Endothelial cell of umbilical vein (primary cell): ENCODE results near the gene RAB42.

Experiments
- CTCF ChIP-seq, 2 donors: IDR thresholded peaks; 1 replicate in 1 of 2; 2 replicates in 1 of 2; pipeline ENCODE4 v1.5.1; 2011; ENCODE audit warnings: low read length in 2 of 2, mild to moderate bottlenecking in 2 of 2, moderate library complexity in 2 of 2, control low read depth in 1 of 2, inconsistent platforms in 1 of 2, low read depth in 1 of 2; ENCODE audit not compliant: insufficient read depth in 1 of 2; ENCODE audit errors: extremely low read depth in 1 of 2
- MYC ChIP-seq: IDR thresholded peaks from one replicate; pipeline ENCODE4 v1.6.1; 2011; ENCODE audit warnings: mild to moderate bottlenecking, low read depth, low read length
- POLR2A ChIP-seq: IDR thresholded peaks from 2 replicates; pipeline ENCODE4 v1.6.1; 2012; ENCODE audit warnings: low read depth, mild to moderate bottlenecking, control low read depth, low read length
- POLR2AphosphoS5 ChIP-seq: IDR thresholded peaks from 2 replicates; pipeline ENCODE4 v1.6.1; 2012; ENCODE audit warnings: low read depth, mild to moderate bottlenecking, control low read depth, low read length, moderate library complexity; ENCODE audit not compliant: insufficient read depth

- no peak for TF ChIP-seq CTCF (IDR thresholded peaks at IDR 0.05; ENCODE audit: extremely low read depth in 1 of 2, insufficient read depth in 1 of 2, low read depth in 1 of 2, low read length in 2 of 2)
- TF ChIP-seq POLR2A = no peak
- no peak for TF ChIP-seq MYC
- TF ChIP-seq POLR2AphosphoS5 = no peak
These were observed 40.7 kb upstream of the RAB42 start for GRCh38 chr1:28551381-28551780.
